Umbilical cord (tissue), 2 donors: Measurements from ENCODE around the gene SMYD1. TPM values are rescaled to one million over a fixed set of nuclear protein-coding genes. Genes with fewer than 3 reads are reported as not detected.

ENCODE experiments used
- DNase-seq: peaks from one replicate; pipeline ENCODE4 v3.0.0-alpha.2; 2015; ENCODE audit warnings: low spot score
- total RNA-seq: library from RNA; depleted of rRNA; stranded (reverse); fragments of >200 nt; gene quantifications from one replicate; pipeline ENCODE4 v1.2.3, GENCODE V29; 2014; ENCODE audit warnings: low replicate concordance; ENCODE audit not compliant: insufficient read depth

Gene SMYD1
- total RNA-seq, 1 donor from 2014 or later: 0.72 TPM

GRCh38 chr2:88087073-88087472, 19.4 kb downstream of the SMYD1 start:
- DNase-seq: no peak

- no peak for DNase-seq
Observed at GRCh38 chr2:88087763-88088162, 20.1 kb downstream of the SMYD1 start.

- no peak for DNase-seq
Observed at GRCh38 chr2:88088999-88089398, 21.4 kb downstream of the SMYD1 start.

GRCh38 chr2:88090446-88091283, 23.0 kb downstream of the SMYD1 start:
- no peak for DNase-seq

- no peak for DNase-seq
Observed at GRCh38 chr2:88091943-88092342, 24.3 kb downstream of the SMYD1 start.

GRCh38 chr2:88092773-88093172, 25.1 kb downstream of the SMYD1 start:
- DNase-seq: no peak

GRCh38 chr2:88095022-88095421, 27.4 kb downstream of the SMYD1 start:
- no peak for DNase-seq

- no peak for DNase-seq
Observed at GRCh38 chr2:88096708-88097107, 29.1 kb downstream of the SMYD1 start.

GRCh38 chr2:88097192-88097591, 29.6 kb downstream of the SMYD1 start:
- no peak for DNase-seq

- no peak for DNase-seq
Observed at GRCh38 chr2:88097891-88098557, 30.4 kb downstream of the SMYD1 start.

GRCh38 chr2:88098558-88098900, 30.9 kb downstream of the SMYD1 start:
- DNase-seq: no peak

GRCh38 chr2:88099798-88100488, 32.3 kb downstream of the SMYD1 start:
- DNase-seq: no peak

GRCh38 chr2:88100489-88100858, 32.8 kb downstream of the SMYD1 start:
- no peak for DNase-seq

GRCh38 chr2:88108796-88109195, 41.2 kb downstream of the SMYD1 start:
- DNase-seq: no peak

- DNase-seq: no peak
Observed at GRCh38 chr2:88110830-88111229, 43.2 kb downstream of the SMYD1 start.

- no peak for DNase-seq
Observed at GRCh38 chr2:88113069-88113468, 45.4 kb downstream of the SMYD1 start.

- no peak for DNase-seq
Observed at GRCh38 chr2:88114889-88115288, 47.3 kb downstream of the SMYD1 start.

- DNase-seq: no peak
Observed at GRCh38 chr2:88115825-88116518, 48.3 kb downstream of the SMYD1 start.

GRCh38 chr2:88116669-88117432, 49.2 kb downstream of the SMYD1 start:
- DNase-seq: no peak

- no peak for DNase-seq
Observed at GRCh38 chr2:88117973-88118372, 50.3 kb downstream of the SMYD1 start.

- DNase-seq: no peak
Observed at GRCh38 chr2:88121678-88122077, 54.1 kb downstream of the SMYD1 start.
